IMR-90 (cell line): ENCODE results near the gene PLRG1.

Experiments used
- POLR2A ChIP-seq: IDR thresholded peaks from 2 replicates; pipeline ENCODE4 v1.6.1; 2012; ENCODE audit warnings: mild to moderate bottlenecking, low read depth, low read length
- TF ChIP-seq, protein P1 (sequence below): conservative IDR thresholded peaks from 2 replicates; pipeline ENCODE4 v1.5.1; 2012; ENCODE audit warnings: mild to moderate bottlenecking, low read depth, low read length, improper control_type of control experiment

DNA sequence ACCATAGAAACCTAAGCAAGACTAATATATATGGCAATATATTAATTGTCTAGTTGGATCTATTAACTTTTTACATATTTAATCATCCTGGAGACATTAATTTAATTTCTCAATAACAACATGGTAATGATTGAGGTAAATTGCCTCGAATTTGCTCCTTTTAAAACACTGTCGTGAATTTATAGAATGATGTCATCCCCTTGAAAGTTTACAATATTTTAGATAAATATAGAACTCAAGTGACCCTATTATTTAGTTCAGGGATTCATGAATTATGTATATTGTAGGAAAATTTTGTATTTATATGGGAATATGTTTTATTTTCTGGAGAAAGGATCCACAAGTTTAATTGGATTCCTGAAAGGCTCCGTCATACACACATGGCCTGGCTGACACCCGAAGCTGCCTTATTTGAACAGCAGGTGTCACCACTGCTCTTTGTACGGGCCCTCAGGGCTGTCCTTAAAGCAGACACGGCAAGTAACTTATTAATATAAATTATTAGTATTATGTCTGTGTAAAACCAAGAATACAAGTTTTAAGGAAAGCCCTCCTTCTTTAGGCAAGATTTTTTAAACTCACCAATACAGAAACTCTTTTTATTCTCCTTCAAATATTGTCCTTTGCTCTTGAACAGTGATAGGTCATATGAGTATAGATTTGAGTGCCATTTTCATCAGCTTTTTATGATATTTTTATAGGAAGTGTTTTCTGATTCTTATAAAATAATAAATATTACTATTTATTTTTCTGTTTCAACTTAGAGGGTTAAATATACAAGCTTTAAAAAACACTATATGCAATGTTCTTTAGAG is 1.9 kb upstream of the PLRG1 start:
- TF ChIP-seq, protein P1, sequence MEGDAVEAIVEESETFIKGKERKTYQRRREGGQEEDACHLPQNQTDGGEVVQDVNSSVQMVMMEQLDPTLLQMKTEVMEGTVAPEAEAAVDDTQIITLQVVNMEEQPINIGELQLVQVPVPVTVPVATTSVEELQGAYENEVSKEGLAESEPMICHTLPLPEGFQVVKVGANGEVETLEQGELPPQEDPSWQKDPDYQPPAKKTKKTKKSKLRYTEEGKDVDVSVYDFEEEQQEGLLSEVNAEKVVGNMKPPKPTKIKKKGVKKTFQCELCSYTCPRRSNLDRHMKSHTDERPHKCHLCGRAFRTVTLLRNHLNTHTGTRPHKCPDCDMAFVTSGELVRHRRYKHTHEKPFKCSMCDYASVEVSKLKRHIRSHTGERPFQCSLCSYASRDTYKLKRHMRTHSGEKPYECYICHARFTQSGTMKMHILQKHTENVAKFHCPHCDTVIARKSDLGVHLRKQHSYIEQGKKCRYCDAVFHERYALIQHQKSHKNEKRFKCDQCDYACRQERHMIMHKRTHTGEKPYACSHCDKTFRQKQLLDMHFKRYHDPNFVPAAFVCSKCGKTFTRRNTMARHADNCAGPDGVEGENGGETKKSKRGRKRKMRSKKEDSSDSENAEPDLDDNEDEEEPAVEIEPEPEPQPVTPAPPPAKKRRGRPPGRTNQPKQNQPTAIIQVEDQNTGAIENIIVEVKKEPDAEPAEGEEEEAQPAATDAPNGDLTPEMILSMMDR: peak; percentile 86
- no peak for TF ChIP-seq POLR2A
